K562 (cell line): Measurements from ENCODE around the gene ATXN7L1.

Experiments used
- CTCF ChIP-seq, 3 experiments: IDR thresholded peaks in 2 of 3; conservative IDR thresholded peaks in 1 of 3; 2 replicates each; pipeline ENCODE4 v1.5.1; 2011 to 2012; ENCODE audit warnings: low read length in 3 of 3, mild to moderate bottlenecking in 3 of 3, control low read depth in 2 of 3, improper control_type of control experiment in 1 of 3, inconsistent platforms in 1 of 3, low read depth in 1 of 3, mixed read lengths in 1 of 3, moderate library complexity in 1 of 3; ENCODE audit not compliant: insufficient read depth in 2 of 3
- ZNF316 ChIP-seq: fragments of 450-650 bp; IDR thresholded peaks from 2 replicates; pipeline ENCODE4 v1.6.1; 2016
- ZNF668 ChIP-seq: fragments of 250-450 bp; sonication (Bioruptor Pico); IDR thresholded peaks from 2 replicates; pipeline ENCODE4 v1.8.0; 2022; ENCODE audit warnings: mild to moderate bottlenecking, inconsistent platforms

DNA sequence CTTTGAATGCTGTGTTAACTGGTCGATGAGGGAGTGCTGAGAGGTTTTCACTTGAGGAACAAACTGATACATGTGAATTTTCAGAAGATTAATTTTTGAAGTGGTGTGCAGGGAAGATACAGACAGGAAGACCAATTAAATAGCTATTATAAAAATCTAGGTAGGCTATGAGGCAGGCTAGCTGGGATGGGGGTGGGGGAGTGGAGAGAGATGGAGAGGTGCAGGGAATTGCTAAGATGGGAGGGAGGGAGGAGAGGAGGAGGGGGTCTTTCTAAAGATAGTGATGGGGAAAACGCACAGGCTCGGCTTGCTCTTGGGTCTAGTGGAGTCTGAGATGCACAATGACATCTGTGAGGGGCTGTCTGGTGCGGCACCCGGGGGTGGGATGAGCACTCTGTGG lies 15.2 kb downstream of the ATXN7L1 start:
- TF ChIP-seq CTCF (IDR thresholded peaks at IDR 0.05 in 2 of 3, conservative IDR thresholded peaks at IDR 0.05 in 1 of 3; ENCODE audit: insufficient read depth in 2 of 3, low read depth in 1 of 3, low read length in 3 of 3) (no peak), ZNF668 (CRISPR knock-in tag) (no peak), ZNF316 (no peak)
